HEK293 (cell line): ENCODE measurements around the gene BTBD2.

Source experiments
- FEZF1 ChIP-seq: fragments of 450-650 bp; formaldehyde crosslinking; IDR thresholded peaks from 2 replicates; pipeline ENCODE4 v1.5.1; 2016; ENCODE audit warnings: missing biosample characterization, missing genetic modification characterization
- HIC1 ChIP-seq: fragments of 450-650 bp; formaldehyde crosslinking; IDR thresholded peaks from 2 replicates; pipeline ENCODE4 v1.5.1; 2016; ENCODE audit warnings: missing biosample characterization, missing genetic modification characterization
- INSM2 ChIP-seq: fragments of 450-650 bp; formaldehyde crosslinking; IDR thresholded peaks from 2 replicates; pipeline ENCODE4 v1.5.1; 2016; ENCODE audit warnings: missing biosample characterization, missing genetic modification characterization
- KLF9 ChIP-seq: fragments of 450-650 bp; formaldehyde crosslinking; IDR thresholded peaks from 2 replicates; pipeline ENCODE4 v1.5.1; 2016; ENCODE audit warnings: missing biosample characterization, missing genetic modification characterization, low read depth
- MZF1 ChIP-seq: fragments of 450-650 bp; formaldehyde crosslinking; IDR thresholded peaks from 2 replicates; pipeline ENCODE4 v1.5.1; 2017; ENCODE audit warnings: missing biosample characterization, missing genetic modification characterization, borderline replicate concordance
- SP7 ChIP-seq: fragments of 450-650 bp; formaldehyde crosslinking; IDR thresholded peaks from 2 replicates; pipeline ENCODE4 v1.5.1; 2016; ENCODE audit warnings: missing biosample characterization, missing genetic modification characterization
- ZBTB10 ChIP-seq: fragments of 450-650 bp; formaldehyde crosslinking; IDR thresholded peaks from 2 replicates; pipeline ENCODE4 v1.5.1; 2016; ENCODE audit warnings: missing biosample characterization, missing genetic modification characterization
- ZBTB26 ChIP-seq: fragments of 450-650 bp; formaldehyde crosslinking; optimal IDR thresholded peaks from 2 replicates; pipeline ENCODE3; 2016; ENCODE audit warnings: missing biosample characterization, mild to moderate bottlenecking, missing genetic modification characterization
- ZBTB8A ChIP-seq: fragments of 450-650 bp; formaldehyde crosslinking; IDR thresholded peaks from 2 replicates; pipeline ENCODE4 v1.5.1; 2016; ENCODE audit warnings: missing biosample characterization, missing genetic modification characterization
- ZNF133 ChIP-seq: fragments of 450-650 bp; formaldehyde crosslinking; IDR thresholded peaks from 2 replicates; pipeline ENCODE4 v1.5.1; 2016; ENCODE audit warnings: missing biosample characterization, missing genetic modification characterization
- ZNF146 ChIP-seq: fragments of 450-650 bp; formaldehyde crosslinking; IDR thresholded peaks from 2 replicates; pipeline ENCODE4 v1.5.1; 2016; ENCODE audit warnings: missing biosample characterization, missing genetic modification characterization
- ZNF148 ChIP-seq: fragments of 450-650 bp; formaldehyde crosslinking; IDR thresholded peaks from 2 replicates; pipeline ENCODE4 v1.5.0; 2017; ENCODE audit warnings: missing biosample characterization, missing genetic modification characterization, borderline replicate concordance
- ZNF174 ChIP-seq: fragments of 450-650 bp; formaldehyde crosslinking; IDR thresholded peaks from 2 replicates; pipeline ENCODE4 v1.5.0; 2017; ENCODE audit warnings: missing biosample characterization, mild to moderate bottlenecking, missing genetic modification characterization
- ZNF214 ChIP-seq: fragments of 450-650 bp; formaldehyde crosslinking; IDR thresholded peaks from 2 replicates; pipeline ENCODE4 v1.5.1; 2017; ENCODE audit warnings: missing biosample characterization, mild to moderate bottlenecking, missing genetic modification characterization, borderline replicate concordance
- ZNF223 ChIP-seq: fragments of 450-650 bp; formaldehyde crosslinking; IDR thresholded peaks from 2 replicates; pipeline ENCODE4 v1.5.1; 2016; ENCODE audit warnings: missing biosample characterization, missing genetic modification characterization
- ZNF274 ChIP-seq, 2 experiments: fragments of 200-500 bp in 1 of 2; fragments of 450-650 bp in 1 of 2; sonication (Bioruptor generic) in 1 of 2; formaldehyde crosslinking in 1 of 2; IDR thresholded peaks; 2 replicates each; pipeline versions ENCODE4 v1.5.1 to v1.6.1; 2014 to 2016; ENCODE audit warnings: borderline replicate concordance in 1 of 2, inconsistent platforms in 1 of 2, low read length in 1 of 2, missing biosample characterization in 1 of 2, missing genetic modification characterization in 1 of 2
- ZNF292 ChIP-seq: fragments of 450-650 bp; formaldehyde crosslinking; IDR thresholded peaks from 2 replicates; pipeline ENCODE4 v1.5.1; 2016; ENCODE audit warnings: low read depth, missing biosample characterization, missing genetic modification characterization, borderline replicate concordance
- ZNF302 ChIP-seq: fragments of 450-650 bp; formaldehyde crosslinking; IDR thresholded peaks from 2 replicates; pipeline ENCODE4 v1.5.1; 2016; ENCODE audit warnings: missing biosample characterization, missing genetic modification characterization, low read depth
- ZNF311 ChIP-seq: fragments of 450-650 bp; formaldehyde crosslinking; IDR thresholded peaks from 2 replicates; pipeline ENCODE4 v1.5.1; 2017; ENCODE audit warnings: missing biosample characterization, missing genetic modification characterization, borderline replicate concordance
- ZNF548 ChIP-seq: fragments of 450-650 bp; formaldehyde crosslinking; IDR thresholded peaks from 2 replicates; pipeline ENCODE4 v1.5.1; 2016; ENCODE audit warnings: missing biosample characterization, missing genetic modification characterization
- ZNF585B ChIP-seq: fragments of 450-650 bp; formaldehyde crosslinking; IDR thresholded peaks from 2 replicates; pipeline ENCODE4 v1.5.1; 2016; ENCODE audit warnings: missing biosample characterization, missing genetic modification characterization
- ZNF610 ChIP-seq: fragments of 450-650 bp; formaldehyde crosslinking; IDR thresholded peaks from 2 replicates; pipeline ENCODE4 v1.5.1; 2016; ENCODE audit warnings: missing biosample characterization, missing genetic modification characterization, borderline replicate concordance
- ZNF621 ChIP-seq: fragments of 450-650 bp; formaldehyde crosslinking; IDR thresholded peaks from 2 replicates; pipeline ENCODE4 v1.5.1; 2017; ENCODE audit warnings: missing biosample characterization, missing genetic modification characterization
- ZNF639 ChIP-seq: fragments of 450-650 bp; formaldehyde crosslinking; IDR thresholded peaks from 2 replicates; pipeline ENCODE4 v1.5.1; 2016; ENCODE audit warnings: missing biosample characterization, missing genetic modification characterization
- ZNF768 ChIP-seq: fragments of 450-650 bp; formaldehyde crosslinking; IDR thresholded peaks from 2 replicates; pipeline ENCODE4 v1.5.1; 2018; ENCODE audit warnings: missing biosample characterization, mild to moderate bottlenecking, missing genetic modification characterization
- ZXDB ChIP-seq: fragments of 450-650 bp; formaldehyde crosslinking; IDR thresholded peaks from 2 replicates; pipeline ENCODE4 v1.5.1; 2016; ENCODE audit warnings: missing biosample characterization, missing genetic modification characterization

Gene BTBD2

GRCh38 chr19:2049741-2050348, 34.3 kb upstream of the BTBD2 start (continued):
- TF ChIP-seq ZNF768 (tag by site-specific recombination) (no peak), ZNF214 (no peak), ZNF548 (tag by site-specific recombination) (no peak), ZNF146 (no peak), ZNF274 (IDR thresholded peaks at IDR 0.05; ENCODE audit: low read length) (no peak), ZNF274 (tag by site-specific recombination; IDR thresholded peaks at IDR 0.05; ENCODE audit: borderline replicate concordance) (no peak), ZNF223 (tag by site-specific recombination) (no peak), HIC1 (tag by site-specific recombination) (peak; percentile 97), ZBTB26 (tag by site-specific recombination) (no peak), ZNF639 (tag by site-specific recombination) (peak; percentile 88), MZF1 (no peak), ZBTB10 (peak; percentile 58; the same call in 1 of the 2 replicates), ZNF292 (tag by site-specific recombination) (no peak), INSM2 (tag by site-specific recombination) (no peak; the same call in 1 of the 2 replicates), ZNF174 (no peak), FEZF1 (tag by site-specific recombination) (no peak), KLF9 (peak; percentile 81), ZNF621 (tag by site-specific recombination) (no peak), ZNF610 (tag by site-specific recombination) (no peak), SP7 (tag by site-specific recombination) (peak; percentile 88), ZNF133 (tag by site-specific recombination) (no peak), ZNF311 (tag by site-specific recombination) (no peak), ZBTB8A (tag by site-specific recombination) (no peak; the same call in 1 of the 2 replicates), ZNF585B (no peak), ZNF302 (no peak), ZNF148 (tag by site-specific recombination) (no peak), ZXDB (tag by site-specific recombination) (peak; percentile 88)
